Keratinocyte (primary cell): ENCODE measurements around the gene PPP1R12C. TPM values are rescaled to one million over a fixed set of nuclear protein-coding genes. Genes with fewer than 3 reads are reported as not detected.
"Not testable (repeated sequence)": the region's sequence is repeated elsewhere in the genome, so short reads cannot be mapped to it uniquely, and the experiment has no call there.

ENCODE experiments used
- DNase-seq: peaks from one replicate; pipeline ENCODE4 v3.0.0-alpha.2; 2011; ENCODE audit warnings: low read depth, missing footprints, low spot score
- FAIRE-seq: peaks from 2 replicates; lab custom pipeline; 2011; peaks lifted over from hg19 to GRCh38; lab: Jason Lieb, UNC
- H2AFZ ChIP-seq: 2 replicates; pipeline ENCODE4 v1.6.0; 2012; ENCODE audit warnings: low read length, control low read depth, inconsistent platforms; ENCODE audit not compliant: control insufficient read depth
- H3K27ac ChIP-seq: 2 replicates; pipeline ENCODE4 v1.5.1; 2011; ENCODE audit warnings: low read length; ENCODE audit not compliant: control insufficient read depth, insufficient read depth
- H3K27me3 ChIP-seq: 3 replicates; pipeline ENCODE4 v1.6.0; 2011; ENCODE audit warnings: low read length; ENCODE audit not compliant: control insufficient read depth, insufficient read depth; ENCODE audit errors: extremely low read depth
- H3K36me3 ChIP-seq, 2 experiments: 2 replicates in 1 of 2; 3 replicates in 1 of 2; pipeline ENCODE4 v1.5.1; 2011; ENCODE audit warnings: low read length in 2 of 2, mild to moderate bottlenecking in 1 of 2; ENCODE audit not compliant: control insufficient read depth in 2 of 2, insufficient read depth in 2 of 2; ENCODE audit errors: extremely low read depth in 1 of 2
- H3K4me1 ChIP-seq: 3 replicates; pipeline ENCODE4 v1.5.1; 2011; ENCODE audit warnings: low read length; ENCODE audit not compliant: control insufficient read depth, insufficient read depth; ENCODE audit errors: extremely low read depth
- H3K4me2 ChIP-seq: 3 replicates; pipeline ENCODE4 v1.6.0; 2011; ENCODE audit warnings: low read depth, low read length; ENCODE audit not compliant: control insufficient read depth, insufficient read depth; ENCODE audit errors: extremely low read depth
- H3K4me3 ChIP-seq, 3 experiments: fragments of 200-600 bp in 1 of 3; sonication (generic) in 1 of 3; 2 replicates in 2 of 3; 3 replicates in 1 of 3; pipeline ENCODE4 v1.5.1; 2011 to 2016; ENCODE audit warnings: low read length in 3 of 3, mild to moderate bottlenecking in 3 of 3, control low read depth in 2 of 3, inconsistent platforms in 1 of 3, low read depth in 1 of 3, mixed read lengths in 1 of 3, mixed run types in 1 of 3, moderate library complexity in 1 of 3; ENCODE audit not compliant: control insufficient read depth in 2 of 3, insufficient read depth in 2 of 3; ENCODE audit errors: extremely low read depth in 1 of 3
- H3K79me2 ChIP-seq: 2 replicates; pipeline ENCODE4 v1.6.0; 2012; ENCODE audit warnings: low read length; ENCODE audit not compliant: control insufficient read depth, insufficient read depth
- H3K9ac ChIP-seq: 3 replicates; pipeline ENCODE4 v1.6.0; 2011; ENCODE audit warnings: low read length; ENCODE audit not compliant: control insufficient read depth, insufficient read depth; ENCODE audit errors: extremely low read depth
- H3K9me1 ChIP-seq: 3 replicates; pipeline ENCODE4 v1.6.0; 2011; ENCODE audit warnings: low read length; ENCODE audit not compliant: control insufficient read depth, insufficient read depth; ENCODE audit errors: extremely low read depth
- H3K9me3 ChIP-seq: 2 replicates; pipeline ENCODE4 v1.5.1; 2012; ENCODE audit warnings: low read depth, low read length; ENCODE audit not compliant: control insufficient read depth
- H4K20me1 ChIP-seq: 3 replicates; pipeline ENCODE4 v1.6.0; 2011; ENCODE audit warnings: low read length; ENCODE audit not compliant: control insufficient read depth, insufficient read depth; ENCODE audit errors: extremely low read depth
- EZH2 ChIP-seq: IDR thresholded peaks from one replicate; pipeline ENCODE4 v1.6.1; 2012; ENCODE audit warnings: inconsistent platforms, mild to moderate bottlenecking, low read length, moderate library complexity
- dilution Hi-C: fragments of 300-500 bp; cut with MboI; formaldehyde crosslinking; loops from one replicate; pipeline ENCODE4 v1.7.0; 2020; ENCODE audit warnings: low sequenced_read_pairs; ENCODE audit not compliant: extremely low pct_ligation_motif_present
- polyA plus RNA-seq, 5 experiments: library from polyadenylated mRNA; depleted of rRNA in 3 of 5; stranded (reverse) in 3 of 5; stranded (forward) in 1 of 5; unstranded in 1 of 5; fragments of >200 nt; gene quantifications; 1 replicate in 1 of 5; 2 replicates in 3 of 5; 3 replicates in 1 of 5; pipeline versions ENCODE4 v1.2.1 to v1.2.3, GENCODE V29; 2011 to 2012; ENCODE audit warnings: missing spikeins in 2 of 5, low read depth in 1 of 5, low replicate concordance in 1 of 5
- TF ChIP-seq, protein P1 (sequence below), 3 experiments: IDR thresholded peaks in 1 of 3; conservative IDR thresholded peaks in 1 of 3; optimal IDR thresholded peaks in 1 of 3; 2 replicates in 2 of 3; 3 replicates in 1 of 3; pipeline versions ENCODE3 to v1.5.1; 2011; ENCODE audit warnings: low read length in 3 of 3, mild to moderate bottlenecking in 3 of 3, moderate library complexity in 2 of 3, control low read depth in 1 of 3, inconsistent platforms in 1 of 3; ENCODE audit not compliant: insufficient read depth in 2 of 3; ENCODE audit errors: extremely low read depth in 1 of 3

PPP1R12C gene
- polyA plus RNA-seq, 1 donor (not counting 4 experiments of a cell fraction or from before 2014, with no cell fraction given) = 24.7 TPM

- H3K4me1 ChIP-seq = peaks cover 18% of the 10 kb centered on the region
Observed at GRCh38 chr19:55066107-55066709, 51.2 kb downstream of the PPP1R12C start.

DNA sequence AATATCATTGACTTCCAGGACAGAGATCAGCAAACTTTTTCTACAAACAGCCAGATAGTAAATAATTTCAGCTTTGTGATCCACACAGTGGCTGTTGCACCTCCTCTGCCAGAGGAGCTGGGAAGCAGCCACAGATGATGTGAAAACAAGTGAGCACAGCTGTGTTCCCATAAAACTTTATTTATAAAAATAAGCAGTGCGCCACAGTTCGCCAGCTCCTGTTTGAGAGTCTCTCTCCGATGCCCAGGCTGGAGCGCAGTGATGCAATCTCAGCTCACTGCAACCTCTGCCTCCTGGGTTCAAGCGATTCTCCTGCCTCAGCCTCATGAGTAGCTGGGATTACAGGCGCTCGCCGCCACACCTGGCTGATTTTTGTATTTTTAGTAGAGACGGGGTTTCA, 51.9 kb downstream of the PPP1R12C start:
- H3K4me1 ChIP-seq = peaks cover 14% of the 10 kb centered on the region
- H3K9me3 ChIP-seq, H3K4me2 ChIP-seq, dilution Hi-C loops, H3K27ac ChIP-seq, H3K9me1 ChIP-seq, H4K20me1 ChIP-seq, H3K9ac ChIP-seq, DNase-seq, H3K4me3 ChIP-seq, FAIRE-seq, H2AFZ ChIP-seq, H3K36me3 ChIP-seq: not testable (repeated sequence)
- H3K79me2 ChIP-seq = peaks cover 12% of the 10 kb centered on the region
- H3K27me3 ChIP-seq = peaks cover 25% of the 10 kb centered on the region

More at GRCh38 chr19:55066107-55066709, 51.2 kb downstream of the PPP1R12C start:
- no peaks in the 10 kb centered on the region for H3K9me1 ChIP-seq
- no peak overlapping the region for H3K4me3 ChIP-seq
- dilution Hi-C loops = no loop called here
- FAIRE-seq = no peak
- no peak overlapping the region for H3K9ac ChIP-seq
- H3K27ac ChIP-seq = no peak overlapping the region
- peaks cover 25% of the 10 kb centered on the region for H3K27me3 ChIP-seq
- DNase-seq = no peak
- peaks cover 10% of the 10 kb centered on the region for H3K79me2 ChIP-seq
- no peaks in the 10 kb centered on the region for H3K36me3 ChIP-seq
- no peak overlapping the region for H2AFZ ChIP-seq
- no peak for TF ChIP-seq EZH2
- TF ChIP-seq, protein P1, sequence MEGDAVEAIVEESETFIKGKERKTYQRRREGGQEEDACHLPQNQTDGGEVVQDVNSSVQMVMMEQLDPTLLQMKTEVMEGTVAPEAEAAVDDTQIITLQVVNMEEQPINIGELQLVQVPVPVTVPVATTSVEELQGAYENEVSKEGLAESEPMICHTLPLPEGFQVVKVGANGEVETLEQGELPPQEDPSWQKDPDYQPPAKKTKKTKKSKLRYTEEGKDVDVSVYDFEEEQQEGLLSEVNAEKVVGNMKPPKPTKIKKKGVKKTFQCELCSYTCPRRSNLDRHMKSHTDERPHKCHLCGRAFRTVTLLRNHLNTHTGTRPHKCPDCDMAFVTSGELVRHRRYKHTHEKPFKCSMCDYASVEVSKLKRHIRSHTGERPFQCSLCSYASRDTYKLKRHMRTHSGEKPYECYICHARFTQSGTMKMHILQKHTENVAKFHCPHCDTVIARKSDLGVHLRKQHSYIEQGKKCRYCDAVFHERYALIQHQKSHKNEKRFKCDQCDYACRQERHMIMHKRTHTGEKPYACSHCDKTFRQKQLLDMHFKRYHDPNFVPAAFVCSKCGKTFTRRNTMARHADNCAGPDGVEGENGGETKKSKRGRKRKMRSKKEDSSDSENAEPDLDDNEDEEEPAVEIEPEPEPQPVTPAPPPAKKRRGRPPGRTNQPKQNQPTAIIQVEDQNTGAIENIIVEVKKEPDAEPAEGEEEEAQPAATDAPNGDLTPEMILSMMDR (optimal IDR thresholded peaks at IDR 0.05 in 1 of 3, IDR thresholded peaks at IDR 0.05 in 1 of 3, conservative IDR thresholded peaks at IDR 0.05 in 1 of 3; ENCODE audit: extremely low read depth in 1 of 3, insufficient read depth in 2 of 3, low read length in 3 of 3) = no peak
- no peaks in the 10 kb centered on the region for H4K20me1 ChIP-seq
- H3K4me2 ChIP-seq = no peak overlapping the region
- no peaks in the 10 kb centered on the region for H3K9me3 ChIP-seq

DNA sequence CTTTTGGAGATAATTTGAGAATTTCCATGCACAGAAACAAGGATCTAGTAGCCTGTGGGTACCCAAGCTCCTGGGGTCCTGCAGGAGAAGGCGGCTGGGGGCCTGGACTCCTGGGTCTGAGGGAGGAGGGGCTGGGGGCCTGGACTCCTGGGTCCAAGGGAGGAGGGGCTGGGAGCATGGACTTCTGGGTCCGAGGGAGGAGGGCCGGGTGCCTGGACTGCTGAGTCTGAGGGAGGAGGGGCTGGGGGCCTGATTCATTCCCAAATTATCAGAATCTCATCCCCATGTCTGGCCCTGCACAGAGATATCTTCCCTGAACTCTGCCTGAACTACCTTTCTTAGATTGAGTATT, 54.0 kb downstream of the PPP1R12C start:
- no peaks in the 10 kb centered on the region for H3K9me3 ChIP-seq
- no peak overlapping the region for H2AFZ ChIP-seq
- no peaks in the 10 kb centered on the region for H3K9me1 ChIP-seq
- no peak overlapping the region for H3K27ac ChIP-seq
- peaks cover 18% of the 10 kb centered on the region for H3K27me3 ChIP-seq
- no peak overlapping the region for H3K9ac ChIP-seq
- TF ChIP-seq EZH2 = no peak
- TF ChIP-seq, protein P1 (optimal IDR thresholded peaks at IDR 0.05 in 1 of 3, IDR thresholded peaks at IDR 0.05 in 1 of 3, conservative IDR thresholded peaks at IDR 0.05 in 1 of 3; ENCODE audit: extremely low read depth in 1 of 3, insufficient read depth in 2 of 3, low read length in 3 of 3) = no peak
- peak overlapping the region; percentile 41 for H3K4me2 ChIP-seq
- peaks cover 5% of the 10 kb centered on the region for H3K4me1 ChIP-seq
- dilution Hi-C loops = no loop called here
- FAIRE-seq = no peak
- H4K20me1 ChIP-seq = no peaks in the 10 kb centered on the region
- peaks cover 14% of the 10 kb centered on the region for H3K79me2 ChIP-seq
- H3K36me3 ChIP-seq = peaks cover 0 to 5% of the 10 kb centered on the region in 2 experiments
- DNase-seq = no peak
- H3K4me3 ChIP-seq = peak overlapping the region in 1 of 3 experiments; percentile 59
